OCI-LY7 (cell line): ENCODE data around the gene DLGAP1.

ENCODE experiments used
- EZH2phosphoT487 ChIP-seq: fragments of 200-600 bp; sonication (generic); IDR thresholded peaks from 2 replicates; pipeline ENCODE4 v1.6.1; 2018; ENCODE audit warnings: low read depth, borderline replicate concordance, mild to moderate bottlenecking, mixed run types, antibody characterized with exemption, low read length, moderate library complexity, mixed read lengths
- TF ChIP-seq, protein P1 (sequence below): fragments of 200-600 bp; sonication (generic); conservative IDR thresholded peaks from 2 replicates; pipeline ENCODE4 v1.5.1; 2014; ENCODE audit warnings: mild to moderate bottlenecking, antibody characterized with exemption, low read length, moderate library complexity, mixed read lengths

DNA sequence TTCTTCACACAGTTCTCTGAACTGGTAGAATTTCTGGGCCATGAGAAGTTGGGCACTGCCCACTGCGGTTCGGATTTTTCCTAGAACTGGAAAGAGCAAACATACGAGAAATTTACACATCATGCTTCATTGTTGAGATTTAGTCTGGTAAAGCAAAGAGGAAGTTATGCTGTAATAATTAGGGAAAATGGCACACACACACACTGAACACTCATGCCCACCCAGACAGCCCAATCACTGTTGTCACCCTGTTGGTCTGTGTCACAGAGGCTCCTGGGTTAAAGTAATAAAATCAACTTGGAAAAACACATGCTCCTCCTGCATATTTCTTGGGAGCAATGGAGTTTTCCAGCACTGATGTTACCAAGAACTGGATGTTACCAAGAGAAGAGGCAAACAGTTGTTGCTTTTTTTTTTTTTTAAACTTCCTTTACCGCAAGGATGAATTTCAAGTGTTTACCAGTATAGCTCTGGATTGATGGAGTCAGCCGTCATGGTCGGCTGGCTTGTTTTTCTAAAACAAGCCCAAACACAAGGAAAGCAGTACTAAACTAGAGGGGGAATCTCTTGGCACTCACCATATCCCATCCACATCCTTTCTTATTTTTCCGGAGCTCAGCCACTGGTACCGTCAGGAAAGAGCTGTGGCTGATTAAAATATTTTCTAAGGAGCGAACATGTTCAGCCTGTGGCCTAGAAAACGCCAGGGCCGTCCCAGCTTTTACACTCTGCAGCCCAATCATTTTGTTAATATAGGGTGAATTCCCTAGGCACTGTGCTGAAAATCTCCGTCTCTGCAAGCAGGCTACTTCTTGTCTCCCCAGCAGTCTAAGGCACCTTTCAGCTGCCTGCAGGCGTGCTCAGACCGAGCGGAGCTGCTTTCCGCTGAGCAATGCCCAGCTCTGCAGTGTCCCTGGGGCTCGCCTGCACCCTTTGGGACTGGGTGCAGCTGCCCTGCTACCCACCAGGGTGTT is 946.2 kb downstream of the DLGAP1 start:
- TF ChIP-seq, protein P1, sequence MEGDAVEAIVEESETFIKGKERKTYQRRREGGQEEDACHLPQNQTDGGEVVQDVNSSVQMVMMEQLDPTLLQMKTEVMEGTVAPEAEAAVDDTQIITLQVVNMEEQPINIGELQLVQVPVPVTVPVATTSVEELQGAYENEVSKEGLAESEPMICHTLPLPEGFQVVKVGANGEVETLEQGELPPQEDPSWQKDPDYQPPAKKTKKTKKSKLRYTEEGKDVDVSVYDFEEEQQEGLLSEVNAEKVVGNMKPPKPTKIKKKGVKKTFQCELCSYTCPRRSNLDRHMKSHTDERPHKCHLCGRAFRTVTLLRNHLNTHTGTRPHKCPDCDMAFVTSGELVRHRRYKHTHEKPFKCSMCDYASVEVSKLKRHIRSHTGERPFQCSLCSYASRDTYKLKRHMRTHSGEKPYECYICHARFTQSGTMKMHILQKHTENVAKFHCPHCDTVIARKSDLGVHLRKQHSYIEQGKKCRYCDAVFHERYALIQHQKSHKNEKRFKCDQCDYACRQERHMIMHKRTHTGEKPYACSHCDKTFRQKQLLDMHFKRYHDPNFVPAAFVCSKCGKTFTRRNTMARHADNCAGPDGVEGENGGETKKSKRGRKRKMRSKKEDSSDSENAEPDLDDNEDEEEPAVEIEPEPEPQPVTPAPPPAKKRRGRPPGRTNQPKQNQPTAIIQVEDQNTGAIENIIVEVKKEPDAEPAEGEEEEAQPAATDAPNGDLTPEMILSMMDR: no peak
- TF ChIP-seq EZH2phosphoT487: no peak
